Stimulated activated CD4-positive, alpha-beta T cell treated with anti-CD3 and anti-CD28 coated beads, TNF-alpha, amount 100 ng/mL, for 24 hours (primary cell): ENCODE data around the gene GSDMA.
"Not testable (repeated sequence)": the region's sequence is repeated elsewhere in the genome, so short reads cannot be mapped to it uniquely, and the experiment has no call there.

Source experiments
- DNase-seq, 3 experiments: peaks; one replicate each; pipeline ENCODE4 v3.0.0-alpha.2; 2020; ENCODE audit warnings: low read depth in 3 of 3

GSDMA gene

DNA sequence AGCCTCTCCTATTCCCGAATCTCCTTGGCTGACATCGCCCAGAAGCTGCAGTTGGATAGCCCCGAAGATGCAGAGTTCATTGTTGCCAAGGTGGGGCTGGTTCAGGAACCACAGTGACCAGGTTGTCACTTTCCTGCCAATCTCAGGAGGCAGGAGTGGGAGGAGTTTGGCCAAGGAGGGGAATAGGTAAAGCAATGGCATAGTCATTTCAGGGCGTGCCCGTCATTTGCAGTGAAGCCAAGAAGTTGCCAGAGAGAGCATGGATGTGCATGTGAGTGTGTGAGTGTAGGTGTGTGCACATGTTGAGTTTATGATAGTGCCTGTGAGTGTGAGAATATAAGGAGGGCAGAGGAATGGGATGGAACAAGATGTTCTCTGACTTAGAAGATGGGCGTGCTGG lies 32.6 kb downstream of the GSDMA start:
- DNase-seq = no peak

DNA sequence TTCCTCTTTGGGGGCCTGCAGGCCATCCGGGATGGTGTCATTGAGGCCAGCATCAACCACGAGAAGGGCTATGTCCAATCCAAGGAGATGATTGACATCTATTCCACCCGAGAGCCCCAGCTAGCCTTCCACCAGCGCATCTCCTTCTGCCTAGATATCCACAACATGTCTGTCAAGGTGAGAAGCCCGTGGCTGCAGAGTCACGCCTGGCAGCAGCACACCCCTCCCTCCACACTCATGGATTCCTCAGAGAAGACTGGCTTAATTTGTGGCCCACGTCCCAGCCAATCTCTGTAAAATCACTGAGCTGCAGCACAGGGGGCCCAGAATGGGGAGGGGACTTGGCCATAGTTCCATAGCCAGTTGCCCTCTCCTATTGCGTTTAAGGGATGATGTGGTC lies 33.4 kb downstream of the GSDMA start:
- no peak for DNase-seq

DNA sequence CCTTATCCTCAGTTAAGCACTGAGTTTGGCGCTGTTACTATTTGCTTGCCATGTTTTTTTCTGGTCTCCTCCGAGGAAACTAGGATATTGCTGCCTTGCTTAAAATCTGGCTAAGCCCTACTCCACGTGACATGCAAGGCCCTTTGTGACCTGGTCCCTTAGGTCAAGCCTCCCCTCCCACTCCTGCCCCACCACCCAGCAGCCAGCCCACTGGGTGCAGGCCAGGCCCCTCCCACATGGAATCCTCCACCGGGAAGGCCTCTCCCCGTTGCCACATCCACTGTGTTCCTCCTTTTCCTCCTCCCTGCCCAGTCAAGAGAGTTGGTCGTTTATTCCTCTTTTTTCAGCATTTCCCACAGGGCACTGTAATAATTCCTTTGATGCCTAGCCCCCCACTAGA lies 34.0 kb downstream of the GSDMA start:
- no peak for DNase-seq

DNA sequence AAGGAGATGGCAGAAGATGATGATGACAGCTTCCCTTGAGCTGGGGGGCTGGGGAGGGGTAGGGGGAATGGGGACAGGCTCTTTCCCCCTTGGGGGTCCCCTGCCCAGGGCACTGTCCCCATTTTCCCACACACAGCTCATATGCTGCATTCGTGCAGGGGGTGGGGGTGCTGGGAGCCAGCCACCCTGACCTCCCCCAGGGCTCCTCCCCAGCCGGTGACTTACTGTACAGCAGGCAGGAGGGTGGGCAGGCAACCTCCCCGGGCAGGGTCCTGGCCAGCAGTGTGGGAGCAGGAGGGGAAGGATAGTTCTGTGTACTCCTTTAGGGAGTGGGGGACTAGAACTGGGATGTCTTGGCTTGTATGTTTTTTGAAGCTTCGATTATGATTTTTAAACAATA lies 34.7 kb downstream of the GSDMA start:
- DNase-seq = no peak

DNA sequence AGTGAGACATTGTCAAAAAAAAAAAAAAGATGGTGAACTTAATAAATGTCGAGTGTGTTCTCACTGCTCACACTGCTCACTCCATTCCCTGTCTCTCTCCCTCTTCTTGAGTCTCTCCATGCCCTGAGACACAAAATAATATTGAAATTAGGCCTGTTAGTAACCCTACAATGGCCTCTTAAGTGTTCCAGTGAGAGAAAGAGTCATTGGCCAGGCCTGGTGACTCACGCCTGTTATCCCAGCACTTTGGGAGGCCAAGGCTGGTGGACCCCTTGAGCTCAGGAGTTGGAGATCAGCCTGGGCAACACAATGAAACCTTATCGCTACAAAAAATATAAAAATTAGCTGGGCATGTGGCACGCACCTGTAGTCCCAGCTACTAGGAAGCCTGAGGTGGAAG lies 36.3 kb downstream of the GSDMA start:
- no peak for DNase-seq

DNA sequence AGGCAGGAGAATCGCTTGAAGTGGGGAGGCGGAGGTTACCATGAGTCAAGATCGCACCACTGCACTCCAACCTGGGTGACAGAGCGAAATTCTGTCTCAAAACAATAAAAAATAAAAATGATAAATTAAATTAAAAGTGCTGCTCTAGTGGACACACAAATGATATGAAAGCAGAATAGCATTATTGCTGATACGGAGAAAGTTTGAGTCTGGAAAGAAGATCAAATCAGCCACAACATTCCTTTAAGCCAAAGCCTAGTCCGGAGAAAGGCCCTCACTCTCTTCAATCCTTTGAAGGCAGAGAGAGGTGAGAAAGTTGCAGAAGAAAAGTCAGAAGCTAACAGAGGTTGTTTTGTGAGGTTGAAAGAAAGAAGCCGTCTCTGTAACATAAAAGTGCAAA lies 37.4 kb downstream of the GSDMA start:
- no peak for DNase-seq

DNA sequence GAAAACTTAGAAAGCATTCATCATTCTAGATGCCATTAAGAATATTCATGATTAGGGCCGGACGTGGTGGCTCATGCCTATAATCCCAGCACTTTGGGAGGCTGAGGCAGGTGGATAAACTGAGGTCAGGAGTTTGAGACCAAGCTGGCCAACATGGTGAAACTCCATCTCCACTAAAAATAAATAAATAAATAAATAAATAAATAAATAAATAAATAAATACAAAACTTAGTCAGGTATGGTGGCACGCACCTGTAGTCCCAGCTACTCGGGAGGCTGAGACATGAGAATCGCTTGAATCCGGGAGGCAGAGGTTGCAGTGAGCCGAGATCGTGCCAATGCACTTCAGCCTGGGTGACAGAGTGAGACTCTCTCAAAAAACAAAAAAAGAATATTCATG lies 38.5 kb downstream of the GSDMA start:
- DNase-seq = not testable (repeated sequence)

DNA sequence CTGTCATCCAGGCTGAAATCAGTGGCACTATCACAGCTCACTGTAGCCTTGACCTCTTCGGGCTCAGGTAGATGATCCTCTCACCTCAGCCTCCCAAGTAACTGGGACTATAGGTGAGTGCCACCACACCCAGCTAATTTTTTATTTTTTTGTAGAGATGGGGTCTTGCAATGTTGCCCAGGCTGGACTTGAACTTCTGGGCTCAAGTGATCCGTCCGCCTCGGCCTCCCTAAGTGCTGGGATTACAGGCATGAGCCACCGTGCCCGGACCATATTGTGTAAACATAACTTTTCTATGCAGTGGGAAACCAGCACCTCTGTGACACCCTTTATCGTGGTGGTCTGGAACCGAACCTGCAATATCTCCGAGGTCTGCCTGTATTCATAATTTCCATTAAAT lies 41.3 kb downstream of the GSDMA start:
- DNase-seq = no peak

DNA sequence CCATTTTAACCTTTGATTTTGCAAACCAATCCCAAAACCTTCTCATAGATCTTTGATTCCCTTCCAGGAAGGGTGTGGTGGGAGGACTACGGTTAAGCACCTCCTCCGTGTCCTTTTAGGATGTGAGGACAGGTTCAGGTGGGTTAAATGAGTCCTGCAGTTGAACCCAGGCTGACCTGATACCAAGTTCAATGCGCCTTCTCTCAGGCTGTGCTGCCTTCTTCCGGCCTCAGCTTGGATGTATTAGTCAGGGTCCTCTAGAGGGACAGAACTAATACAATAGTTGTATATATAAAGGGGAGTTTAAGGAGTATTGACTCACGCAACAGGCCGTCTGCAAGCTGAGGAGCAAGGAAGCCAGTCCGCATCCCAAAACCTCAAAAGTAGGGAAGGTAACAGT lies 41.9 kb downstream of the GSDMA start:
- DNase-seq = no peak

DNA sequence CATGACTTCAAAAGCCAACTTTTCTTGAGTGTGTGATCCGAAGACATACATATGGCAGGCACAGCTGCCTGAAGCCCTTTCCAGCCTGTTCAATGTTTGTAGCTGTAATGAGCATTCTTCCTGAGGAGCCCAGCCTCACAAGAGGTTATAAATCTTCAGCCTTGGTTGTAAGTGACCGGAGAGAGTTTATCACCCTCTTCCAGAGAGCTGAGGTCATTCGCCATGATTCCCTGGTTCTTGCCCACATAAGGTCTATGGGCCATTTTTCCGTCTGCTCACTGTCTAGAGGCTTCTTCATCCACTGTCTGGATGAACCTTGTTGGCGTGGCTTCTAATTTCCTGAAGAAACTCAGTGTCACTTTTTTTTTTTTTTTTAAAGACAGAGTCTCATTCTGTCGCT lies 42.7 kb downstream of the GSDMA start:
- DNase-seq = no peak

DNA sequence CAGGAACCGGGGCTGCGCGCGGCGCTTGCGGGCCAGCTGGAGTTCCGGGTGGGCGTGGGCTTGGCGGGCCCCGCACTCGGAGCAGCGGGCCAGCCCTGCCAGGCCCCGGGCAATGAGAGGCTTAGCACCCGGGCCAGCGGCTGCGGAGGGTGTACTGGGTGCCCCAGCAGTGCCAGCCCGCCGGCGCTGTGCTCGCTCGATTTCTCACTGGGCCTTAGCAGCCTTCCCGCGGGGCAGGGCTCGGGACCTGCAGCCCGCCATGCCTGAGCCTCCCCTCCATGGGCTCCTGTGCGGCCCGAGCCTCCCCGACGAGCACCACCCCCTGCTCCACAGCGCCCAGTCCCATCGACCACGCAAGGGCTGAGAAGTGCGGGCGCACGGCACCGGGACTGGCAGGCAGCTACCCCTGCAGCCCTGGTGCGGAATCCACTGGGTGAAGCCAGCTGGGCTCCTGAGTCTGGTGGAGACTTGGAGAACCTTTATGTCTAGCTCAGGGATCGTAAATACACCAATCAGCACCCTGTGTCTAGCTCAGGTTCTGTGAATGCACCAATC lies 48.2 kb downstream of the GSDMA start:
- not testable (repeated sequence) for DNase-seq

DNA sequence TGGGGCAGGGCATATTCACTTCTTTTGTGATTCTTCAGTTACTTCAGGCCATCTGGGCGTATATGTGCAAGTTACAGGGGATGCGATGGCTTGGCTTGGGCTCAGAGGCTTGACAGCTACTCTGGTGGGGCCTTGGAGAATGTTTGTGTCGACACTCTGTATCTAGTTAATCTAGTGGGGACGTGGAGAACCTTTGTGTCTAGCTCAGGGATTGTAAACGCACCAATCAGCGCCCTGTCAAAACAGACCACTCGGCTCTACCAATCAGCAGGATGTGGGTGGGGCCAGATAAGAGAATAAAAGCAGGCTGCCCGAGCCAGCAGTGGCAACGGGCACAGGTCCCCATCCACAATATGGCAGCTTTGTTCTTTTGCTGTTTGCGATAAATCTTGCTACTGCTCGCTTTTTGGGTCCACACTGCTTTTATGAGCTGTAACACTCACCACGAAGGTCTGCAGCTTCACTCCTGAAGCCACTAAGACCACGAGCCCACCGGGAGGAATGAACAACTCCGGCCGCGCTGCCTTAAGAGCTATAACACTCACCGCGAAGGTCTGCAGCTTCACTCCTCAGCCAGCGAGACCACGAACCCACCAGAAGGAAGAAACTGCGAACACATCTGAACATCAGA lies 49.3 kb downstream of the GSDMA start:
- DNase-seq = not testable (repeated sequence)

DNA sequence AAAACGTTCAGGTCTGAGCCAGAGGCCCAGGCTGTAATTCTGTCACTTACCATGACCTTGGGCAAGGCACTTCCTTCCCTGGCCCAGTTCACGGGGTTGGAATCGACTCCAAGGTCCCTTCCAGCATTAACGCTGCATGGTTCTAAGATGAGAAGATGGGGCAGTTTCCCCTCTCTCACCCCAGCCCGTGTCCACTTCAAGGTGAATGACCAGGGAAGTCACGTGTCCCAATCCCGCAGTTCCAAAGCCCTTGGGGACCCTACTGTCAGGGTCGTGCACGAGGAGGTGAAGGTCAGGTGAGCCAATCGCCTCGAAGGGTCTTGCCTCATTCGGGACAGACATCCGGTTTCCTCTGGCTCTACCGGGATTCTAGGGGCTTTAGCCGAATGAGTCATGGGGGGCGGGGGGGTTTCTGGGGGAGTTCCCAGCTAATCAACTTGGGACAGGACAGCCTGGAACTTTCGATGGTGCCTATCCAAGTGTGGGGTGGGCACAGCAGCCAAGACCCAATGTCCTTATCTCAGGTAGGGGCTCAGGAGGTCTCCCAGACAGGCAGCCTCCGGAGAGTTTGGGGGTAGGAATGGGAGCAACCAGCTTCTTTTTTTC lies 51.7 kb downstream of the GSDMA start:
- no peak for DNase-seq

DNA sequence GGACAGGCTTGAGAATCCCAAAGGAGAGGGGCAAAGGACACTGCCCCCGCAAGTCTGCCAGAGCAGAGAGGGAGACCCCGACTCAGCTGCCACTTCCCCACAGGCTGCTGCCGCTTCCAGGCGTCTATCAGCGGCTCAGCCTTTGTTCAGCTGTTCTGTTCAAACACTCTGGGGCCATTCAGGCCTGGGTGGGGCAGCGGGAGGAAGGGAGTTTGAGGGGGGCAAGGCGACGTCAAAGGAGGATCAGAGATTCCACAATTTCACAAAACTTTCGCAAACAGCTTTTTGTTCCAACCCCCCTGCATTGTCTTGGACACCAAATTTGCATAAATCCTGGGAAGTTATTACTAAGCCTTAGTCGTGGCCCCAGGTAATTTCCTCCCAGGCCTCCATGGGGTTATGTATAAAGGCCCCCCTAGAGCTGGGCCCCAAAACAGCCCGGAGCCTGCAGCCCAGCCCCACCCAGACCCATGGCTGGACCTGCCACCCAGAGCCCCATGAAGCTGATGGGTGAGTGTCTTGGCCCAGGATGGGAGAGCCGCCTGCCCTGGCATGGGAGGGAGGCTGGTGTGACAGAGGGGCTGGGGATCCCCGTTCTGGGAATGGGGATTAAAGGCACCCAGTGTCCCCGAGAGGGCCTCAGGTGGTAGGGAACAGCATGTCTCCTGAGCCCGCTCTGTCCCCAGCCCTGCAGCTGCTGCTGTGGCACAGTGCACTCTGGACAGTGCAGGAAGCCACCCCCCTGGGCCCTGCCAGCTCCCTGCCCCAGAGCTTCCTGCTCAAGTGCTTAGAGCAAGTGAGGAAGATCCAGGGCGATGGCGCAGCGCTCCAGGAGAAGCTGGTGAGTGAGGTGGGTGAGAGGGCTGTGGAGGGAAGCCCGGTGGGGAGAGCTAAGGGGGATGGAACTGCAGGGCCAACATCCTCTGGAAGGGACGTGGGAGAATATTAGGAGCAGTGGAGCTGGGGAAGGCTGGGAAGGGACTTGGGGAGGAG lies 52.5 kb downstream of the GSDMA start, which contains the start of gene CSF3:
CSF3 (plus strand) TSS at position 436 of the 993 bp plus-strand sequence; CDS start at position 471, 35 bp downstream.
- no peak for DNase-seq

DNA sequence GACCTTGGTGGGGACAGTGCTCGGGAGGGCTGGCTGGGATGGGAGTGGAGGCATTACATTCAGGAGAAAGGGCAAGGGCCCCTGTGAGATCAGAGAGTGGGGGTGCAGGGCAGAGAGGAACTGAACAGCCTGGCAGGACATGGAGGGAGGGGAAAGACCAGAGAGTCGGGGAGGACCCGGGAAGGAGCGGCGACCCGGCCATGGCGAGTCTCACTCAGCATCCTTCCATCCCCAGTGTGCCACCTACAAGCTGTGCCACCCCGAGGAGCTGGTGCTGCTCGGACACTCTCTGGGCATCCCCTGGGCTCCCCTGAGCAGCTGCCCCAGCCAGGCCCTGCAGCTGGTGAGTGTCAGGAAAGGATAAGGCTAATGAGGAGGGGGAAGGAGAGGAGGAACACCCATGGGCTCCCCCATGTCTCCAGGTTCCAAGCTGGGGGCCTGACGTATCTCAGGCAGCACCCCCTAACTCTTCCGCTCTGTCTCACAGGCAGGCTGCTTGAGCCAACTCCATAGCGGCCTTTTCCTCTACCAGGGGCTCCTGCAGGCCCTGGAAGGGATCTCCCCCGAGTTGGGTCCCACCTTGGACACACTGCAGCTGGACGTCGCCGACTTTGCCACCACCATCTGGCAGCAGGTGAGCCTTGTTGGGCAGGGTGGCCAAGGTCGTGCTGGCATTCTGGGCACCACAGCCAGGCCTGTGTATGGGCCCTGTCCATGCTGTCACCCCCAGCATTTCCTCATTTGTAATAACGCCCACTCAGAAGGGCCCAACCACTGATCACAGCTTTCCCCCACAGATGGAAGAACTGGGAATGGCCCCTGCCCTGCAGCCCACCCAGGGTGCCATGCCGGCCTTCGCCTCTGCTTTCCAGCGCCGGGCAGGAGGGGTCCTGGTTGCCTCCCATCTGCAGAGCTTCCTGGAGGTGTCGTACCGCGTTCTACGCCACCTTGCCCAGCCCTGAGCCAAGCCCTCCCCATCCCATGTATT lies 53.5 kb downstream of the GSDMA start:
- no peak for DNase-seq

DNA sequence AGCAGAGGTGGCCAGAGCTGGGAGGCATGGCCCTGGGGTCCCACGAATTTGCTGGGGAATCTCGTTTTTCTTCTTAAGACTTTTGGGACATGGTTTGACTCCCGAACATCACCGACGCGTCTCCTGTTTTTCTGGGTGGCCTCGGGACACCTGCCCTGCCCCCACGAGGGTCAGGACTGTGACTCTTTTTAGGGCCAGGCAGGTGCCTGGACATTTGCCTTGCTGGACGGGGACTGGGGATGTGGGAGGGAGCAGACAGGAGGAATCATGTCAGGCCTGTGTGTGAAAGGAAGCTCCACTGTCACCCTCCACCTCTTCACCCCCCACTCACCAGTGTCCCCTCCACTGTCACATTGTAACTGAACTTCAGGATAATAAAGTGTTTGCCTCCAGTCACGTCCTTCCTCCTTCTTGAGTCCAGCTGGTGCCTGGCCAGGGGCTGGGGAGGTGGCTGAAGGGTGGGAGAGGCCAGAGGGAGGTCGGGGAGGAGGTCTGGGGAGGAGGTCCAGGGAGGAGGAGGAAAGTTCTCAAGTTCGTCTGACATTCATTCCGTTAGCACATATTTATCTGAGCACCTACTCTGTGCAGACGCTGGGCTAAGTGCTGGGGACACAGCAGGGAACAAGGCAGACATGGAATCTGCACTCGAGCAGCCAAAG lies 54.7 kb downstream of the GSDMA start:
- no peak for DNase-seq

DNA sequence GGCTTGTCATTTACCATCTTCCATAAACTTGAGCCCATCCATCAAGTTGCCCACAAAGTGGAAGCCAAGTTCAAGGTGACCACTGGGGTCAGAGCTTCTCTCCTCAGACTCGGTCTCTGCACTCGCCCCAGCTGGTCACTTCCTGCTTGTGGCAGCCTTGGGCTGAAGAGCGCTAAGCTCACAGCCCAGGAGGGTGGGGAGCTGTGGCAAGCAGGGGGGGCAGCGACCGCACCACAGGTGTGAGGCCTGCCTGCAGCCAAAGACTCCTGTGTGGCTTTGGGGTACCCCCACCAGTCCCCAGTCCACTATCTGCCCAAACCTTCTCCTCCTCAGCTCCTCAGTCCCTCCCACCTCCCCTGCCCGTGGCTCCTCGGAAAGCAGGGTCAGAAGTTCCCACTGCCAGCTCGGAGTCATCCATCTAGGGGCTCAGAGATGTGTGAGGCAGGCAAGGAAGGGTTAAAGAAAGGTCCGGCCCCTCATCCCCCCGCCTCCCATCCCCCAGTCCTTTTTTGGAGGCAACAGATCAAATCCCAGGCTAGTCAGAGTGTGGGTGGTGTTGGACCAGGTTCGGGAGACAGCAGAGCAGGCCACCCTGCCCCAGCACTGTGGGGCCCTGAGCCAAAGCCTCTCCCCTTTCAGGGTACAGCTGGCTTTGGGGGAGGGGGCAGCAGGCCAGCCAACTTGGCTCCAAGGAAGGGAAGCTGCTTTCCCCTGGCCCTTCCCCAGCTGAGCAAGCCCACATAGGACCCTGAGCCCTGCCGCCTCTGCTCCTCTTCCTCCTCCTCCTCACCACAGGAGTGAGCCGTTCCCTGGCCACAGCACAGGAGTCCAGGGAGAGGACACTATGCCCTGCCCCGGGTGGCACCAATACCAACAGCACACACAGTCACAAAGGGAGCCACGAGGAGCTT lies 55.7 kb downstream of the GSDMA start:
- no peak for DNase-seq

DNA sequence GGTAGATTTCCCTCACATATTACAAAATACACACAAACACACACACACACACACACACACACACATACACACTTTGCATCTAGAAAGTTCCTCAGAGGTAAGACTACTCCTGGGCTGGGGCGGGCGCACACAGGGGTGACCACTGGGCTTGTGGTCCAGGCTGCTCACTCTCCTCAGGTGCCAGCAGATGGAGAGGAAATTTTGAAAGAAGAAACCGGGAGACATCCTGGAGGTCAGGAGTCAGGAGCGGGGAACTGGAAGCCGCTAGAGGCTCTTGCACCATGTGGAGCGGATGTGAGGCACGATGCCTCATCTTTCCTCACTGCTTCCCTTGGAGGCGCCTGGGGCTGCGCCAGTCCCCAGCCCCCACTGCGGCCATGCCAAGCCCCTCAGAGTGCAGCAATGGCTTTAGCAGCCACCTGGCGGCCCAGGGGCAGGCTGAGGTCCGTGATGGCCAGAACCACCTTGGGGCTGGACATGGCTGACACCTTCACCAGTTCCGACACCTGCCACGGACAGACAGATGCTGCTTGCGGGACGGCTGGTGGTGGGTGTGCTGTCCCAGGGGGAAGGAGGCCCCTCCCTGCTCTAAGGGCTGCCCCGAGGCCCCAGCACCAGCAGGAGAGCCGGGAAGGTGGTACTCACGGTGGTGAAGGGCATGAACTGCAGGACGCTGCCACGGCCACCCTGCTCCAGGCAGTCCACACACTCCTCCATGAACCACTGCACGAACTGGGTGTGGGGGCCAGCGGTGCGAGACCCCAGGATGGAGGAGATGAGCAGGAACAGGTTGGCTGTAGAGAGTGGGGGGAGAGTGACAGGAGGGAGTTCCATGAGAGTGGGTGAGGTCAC lies 56.6 kb downstream of the GSDMA start:
- DNase-seq = no peak

DNA sequence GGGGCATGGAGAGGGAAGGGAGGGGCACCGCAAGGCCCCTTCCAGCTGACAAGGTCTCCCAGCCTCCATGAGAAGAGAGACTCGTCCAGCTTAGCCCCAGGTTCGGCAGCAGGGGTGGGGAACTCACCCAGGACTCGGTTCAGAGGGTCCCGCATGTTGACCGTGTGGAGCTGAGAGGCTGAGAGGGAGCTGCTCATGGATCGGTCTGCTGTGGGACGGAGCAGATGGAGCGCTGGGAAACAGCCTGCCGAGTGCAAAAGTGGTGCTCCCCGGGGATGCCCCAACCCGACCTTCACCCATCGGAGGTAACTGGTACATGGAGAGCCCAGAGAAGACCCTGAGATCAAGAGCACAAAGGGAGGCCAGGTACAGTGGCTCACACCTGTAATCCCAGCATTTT lies 57.3 kb downstream of the GSDMA start:
- no peak for DNase-seq
